ENCODE measurements around the gene ACR.

ACR gene

GRCh38 chr22:50727678-50728522, 10.1 kb upstream of the ACR start:
- no peak for TF ChIP-seq CTCF (conservative IDR thresholded peaks at IDR 0.05; ENCODE audit: control insufficient read depth, insufficient read depth, low read depth, low read length)
- no peak overlapping the region for H3K4me3 ChIP-seq (ENCODE audit: control insufficient read depth, low read depth, low read length)
- no peak for DNase-seq (ENCODE audit: low read depth)

- no peak for TF ChIP-seq CTCF (conservative IDR thresholded peaks at IDR 0.05; ENCODE audit: control insufficient read depth, insufficient read depth, low read depth, low read length)
- DNase-seq (ENCODE audit: low read depth) = no peak
- no peak overlapping the region for H3K4me3 ChIP-seq (ENCODE audit: control insufficient read depth, low read depth, low read length)
Measured at GRCh38 chr22:50728523-50728931, 9.5 kb upstream of the ACR start.

GRCh38 chr22:50729391-50730012, 8.5 kb upstream of the ACR start:
- no peak for DNase-seq (ENCODE audit: low read depth)

GRCh38 chr22:50730013-50730891, 7.8 kb upstream of the ACR start:
- no peak for TF ChIP-seq CTCF (conservative IDR thresholded peaks at IDR 0.05; ENCODE audit: control insufficient read depth, insufficient read depth, low read depth, low read length)
- H3K4me3 ChIP-seq (ENCODE audit: control insufficient read depth, low read depth, low read length) = no peak overlapping the region
- DNase-seq (ENCODE audit: low read depth) = no peak

More at GRCh38 chr22:50729391-50730012, 8.5 kb upstream of the ACR start:
- no peak overlapping the region for H3K4me3 ChIP-seq (ENCODE audit: control insufficient read depth, low read depth, low read length)
- no peak for TF ChIP-seq CTCF (conservative IDR thresholded peaks at IDR 0.05; ENCODE audit: control insufficient read depth, insufficient read depth, low read depth, low read length)

- no peak for TF ChIP-seq CTCF (conservative IDR thresholded peaks at IDR 0.05; ENCODE audit: control insufficient read depth, insufficient read depth, low read depth, low read length)
- H3K4me3 ChIP-seq (ENCODE audit: control insufficient read depth, low read depth, low read length) = no peak overlapping the region
- DNase-seq (ENCODE audit: low read depth) = no peak
Measured at GRCh38 chr22:50730941-50731661, 6.9 kb upstream of the ACR start.

Measured in fibroblast of mammary gland (primary cell).